Posterior cingulate gyrus (tissue), 11 donors: ENCODE results near the gene HADHA.
"Not testable (repeated sequence)": the region's sequence is repeated elsewhere in the genome, so short reads cannot be mapped to it uniquely, and the experiment has no call there.

Source experiments
- DNase-seq, 10 donors: peaks; one replicate each; pipeline versions ENCODE4 v3.0.0 to v3.0.0-alpha.2; 2020 to 2021; ENCODE audit warnings: mixed read lengths in 3 of 10
- intact Hi-C: fragments of 100-400 bp; cut with DNase I; formaldehyde crosslinking; loops from one replicate; pipeline ENCODE4 v1.15.1; 2023

HADHA gene

GRCh38 chr2:26244309-26245230 lies at the start of gene HADHA, which contains the start of gene HADHB:
TSS of gene HADHA (minus strand) at chr2:26244632. CDS start at chr2:26244596, 36 bp downstream.
TSS of gene HADHB (plus strand) at chr2:26244939. CDS start at chr2:26254255, 9,316 bp downstream.
- intact Hi-C loops: loop anchor here (2.0 to 10.0 kb wide), 3 partner anchors 50 to 102 kb away; partner anchors contain the start of genes ADGRF3 and SELENOI
- DNase-seq: peak; percentile 78 to 98 (median 88)

GRCh38 chr2:26292646-26293045 lies 48.2 kb upstream of the HADHA start:
- DNase-seq: no peak
- intact Hi-C loops: no loop called here

- intact Hi-C loops: no loop called here
- DNase-seq: no peak
These were observed 45.6 kb upstream of the HADHA start for GRCh38 chr2:26290001-26290400.

GRCh38 chr2:26285931-26286330 lies 41.5 kb upstream of the HADHA start:
- DNase-seq: no peak
- intact Hi-C loops: no loop called here

- intact Hi-C loops: no loop called here
These were observed 39.7 kb upstream of the HADHA start for GRCh38 chr2:26284132-26284531.

GRCh38 chr2:26283606-26284005 lies 39.2 kb upstream of the HADHA start:
- intact Hi-C loops: no loop called here
- DNase-seq: no peak

More at GRCh38 chr2:26284132-26284531, 39.7 kb upstream of the HADHA start:
- DNase-seq: no peak

- intact Hi-C loops: no loop called here
- DNase-seq: no peak
These were observed 36.8 kb upstream of the HADHA start for GRCh38 chr2:26281226-26281625.

- no peak for DNase-seq
- intact Hi-C loops: no loop called here
These were observed 35.5 kb upstream of the HADHA start for GRCh38 chr2:26279886-26280285.

- no peak for DNase-seq
- intact Hi-C loops: no loop called here
These were observed 32.2 kb upstream of the HADHA start for GRCh38 chr2:26276484-26277227.

- intact Hi-C loops: no loop called here
- DNase-seq: no peak
These were observed 29.7 kb upstream of the HADHA start for GRCh38 chr2:26274058-26274613.

GRCh38 chr2:26273501-26273900 lies 29.1 kb upstream of the HADHA start:
- DNase-seq: no peak
- intact Hi-C loops: no loop called here

- intact Hi-C loops: no loop called here
These were observed 25.9 kb upstream of the HADHA start for GRCh38 chr2:26270373-26270772.

GRCh38 chr2:26269571-26270158 lies 25.2 kb upstream of the HADHA start:
- no peak for DNase-seq
- intact Hi-C loops: no loop called here

More at GRCh38 chr2:26270373-26270772, 25.9 kb upstream of the HADHA start:
- no peak for DNase-seq

- intact Hi-C loops, DNase-seq: not testable (repeated sequence)
These were observed 24.4 kb upstream of the HADHA start for GRCh38 chr2:26268670-26269385.

- DNase-seq: no peak
- intact Hi-C loops: no loop called here
These were observed 23.8 kb upstream of the HADHA start for GRCh38 chr2:26268213-26268612.

- intact Hi-C loops: not testable (repeated sequence)
These were observed 14.4 kb upstream of the HADHA start for GRCh38 chr2:26258836-26259235.

GRCh38 chr2:26255759-26256384 lies 11.4 kb upstream of the HADHA start:
- intact Hi-C loops: no loop called here
- DNase-seq: no peak

More at GRCh38 chr2:26258836-26259235, 14.4 kb upstream of the HADHA start:
- not testable (repeated sequence) for DNase-seq

- intact Hi-C loops: no loop called here
- DNase-seq: peak in 9 of 10 donors; percentile 5 to 89 (median 36)
These were observed 7.5 kb upstream of the HADHA start for GRCh38 chr2:26251893-26252292.

GRCh38 chr2:26249625-26250024 lies 5.2 kb upstream of the HADHA start:
- DNase-seq: no peak
- intact Hi-C loops: loop anchor here (10.0 kb wide), 1 partner anchor 55 kb away; no protein-coding TSS in a partner anchor
